H1 (cell line): Measurements from ENCODE around the gene KLHL41. TPM values are rescaled to one million over a fixed set of nuclear protein-coding genes. Genes with fewer than 3 reads are reported as not detected.
A peak's percentile ranks its signal among the peaks of the same experiment; 100 is the strongest.

ENCODE experiments used
- CTCF ChIA-PET: fragments of 300-600 bp; sonication (Branson Sonifier 250); formaldehyde crosslinking; loops from one replicate; lab custom pipeline; 2021; ENCODE audit not compliant: partially characterized antibody; lab: Charles Lee
- POLR2A ChIA-PET: fragments of 300-600 bp; sonication (Branson Sonifier 250); formaldehyde crosslinking; loops from one replicate; lab custom pipeline; 2021; ENCODE audit warnings: inconsistent platforms; ENCODE audit not compliant: partially characterized antibody; lab: Charles Lee
- DNase-seq, 2 experiments: peaks; one replicate each; pipeline versions ENCODE4 v3.0.0 to v3.0.0-alpha.2; 2010 to 2022; ENCODE audit warnings: low spot score in 2 of 2, low read depth in 1 of 2, mixed read lengths in 1 of 2
- FAIRE-seq: peaks from 2 replicates; lab custom pipeline; 2011; peaks lifted over from hg19 to GRCh38; lab: Jason Lieb, UNC
- H2AFZ ChIP-seq: 2 replicates; pipeline ENCODE4 v1.8.1; 2012; ENCODE audit warnings: low read length, inconsistent platforms
- H2AK5ac ChIP-seq: 2 replicates; pipeline ENCODE4 v1.6.1; 2013; ENCODE audit warnings: low read depth, low read length
- H2BK120ac ChIP-seq: replicated peaks from 2 replicates; pipeline ENCODE3; 2013; ENCODE audit warnings: low read depth, low read length, inconsistent platforms
- H2BK12ac ChIP-seq: 2 replicates; pipeline ENCODE4 v1.6.1; 2013; ENCODE audit warnings: low read depth, low read length
- H2BK15ac ChIP-seq: 2 replicates; pipeline ENCODE4 v1.6.1; 2013; ENCODE audit warnings: low read length
- H2BK20ac ChIP-seq: 2 replicates; pipeline ENCODE4 v1.6.1; 2013; ENCODE audit warnings: low read length
- H2BK5ac ChIP-seq: 2 replicates; pipeline ENCODE4 v1.6.1; 2013; ENCODE audit warnings: low read depth, low read length
- H3K14ac ChIP-seq: 2 replicates; pipeline ENCODE4 v1.6.1; 2013; ENCODE audit warnings: inconsistent platforms; ENCODE audit not compliant: insufficient read length
- H3K18ac ChIP-seq: 2 replicates; pipeline ENCODE4 v1.6.1; 2013; ENCODE audit warnings: low read length; ENCODE audit errors: extremely low read depth
- H3K23ac ChIP-seq: 2 replicates; pipeline ENCODE4 v1.6.1; 2013; ENCODE audit warnings: inconsistent platforms; ENCODE audit not compliant: insufficient read length
- H3K23me2 ChIP-seq: 2 replicates; pipeline ENCODE4 v1.6.1; 2013; ENCODE audit warnings: low read depth, low read length
- H3K27ac ChIP-seq: 2 replicates; pipeline ENCODE4 v1.6.1; 2011; ENCODE audit warnings: low read depth, low read length, inconsistent platforms
- H3K27me3 ChIP-seq, 4 experiments: replicated peaks in 1 of 4; 1 replicate in 1 of 4; 2 replicates in 3 of 4; pipeline versions ENCODE4 v1.6.1 to v1.8.1; 2011 to 2013; ENCODE audit warnings: low read length in 3 of 4, mild to moderate bottlenecking in 3 of 4, inconsistent platforms in 2 of 4, mixed read lengths in 2 of 4, moderate library complexity in 1 of 4; ENCODE audit not compliant: control insufficient read depth in 3 of 4, insufficient read depth in 3 of 4; ENCODE audit errors: extremely low read depth in 1 of 4
- H3K36me3 ChIP-seq, 4 experiments: 2 replicates each; pipeline versions ENCODE4 v1.6.1 to v1.8.1; 2011 to 2013; ENCODE audit warnings: mild to moderate bottlenecking in 4 of 4, low read length in 3 of 4, moderate library complexity in 2 of 4, control low read depth in 1 of 4, inconsistent platforms in 1 of 4; ENCODE audit not compliant: insufficient read depth in 4 of 4, control insufficient read depth in 2 of 4
- H3K4ac ChIP-seq: replicated peaks from 2 replicates; pipeline ENCODE3; 2013; ENCODE audit warnings: low read length, low read depth, mixed read lengths, inconsistent platforms; ENCODE audit not compliant: insufficient read length
- H3K4me1 ChIP-seq, 4 experiments: replicated peaks in 1 of 4; 1 replicate in 1 of 4; 2 replicates in 3 of 4; pipeline versions ENCODE4 v1.6.1 to v1.8.1; 2011 to 2013; ENCODE audit warnings: low read length in 3 of 4, inconsistent platforms in 2 of 4, mixed read lengths in 1 of 4; ENCODE audit not compliant: insufficient read depth in 4 of 4, control insufficient read depth in 3 of 4
- H3K4me2 ChIP-seq, 2 experiments: 2 replicates each; pipeline versions ENCODE4 v1.6.1 to v1.8.1; 2011 to 2013; ENCODE audit warnings: low read depth in 2 of 2, low read length in 2 of 2, control low read depth in 1 of 2, inconsistent platforms in 1 of 2, mild to moderate bottlenecking in 1 of 2; ENCODE audit not compliant: insufficient read depth in 1 of 2
- H3K4me3 ChIP-seq, 4 experiments: fragments of 200-600, 300-600 bp in 1 of 4; sonication (generic), shearing (Covaris generic), sonication (Bioruptor Twin) in 1 of 4; 2 replicates each; pipeline versions ENCODE4 v1.5.1 to v1.8.1; 2011 to 2016; ENCODE audit warnings: low read length in 4 of 4, low read depth in 3 of 4, control low read depth in 2 of 4, inconsistent platforms in 2 of 4, mild to moderate bottlenecking in 2 of 4, mixed read lengths in 1 of 4, moderate library complexity in 1 of 4; ENCODE audit not compliant: insufficient read depth in 2 of 4; ENCODE audit errors: extremely low read depth in 1 of 4
- H3K56ac ChIP-seq: replicated peaks from 2 replicates; pipeline ENCODE3; 2013; ENCODE audit warnings: low read depth, mild to moderate bottlenecking, mixed read lengths, low read length, inconsistent platforms; ENCODE audit not compliant: insufficient read length
- H3K79me1 ChIP-seq: 2 replicates; pipeline ENCODE4 v1.6.1; 2013; ENCODE audit warnings: low read depth, low read length, control low read depth
- H3K79me2 ChIP-seq, 2 experiments: 2 replicates each; pipeline versions ENCODE4 v1.6.1 to v1.8.1; 2012 to 2013; ENCODE audit warnings: low read length in 2 of 2, mild to moderate bottlenecking in 2 of 2, inconsistent platforms in 1 of 2; ENCODE audit not compliant: insufficient read depth in 2 of 2, control insufficient read depth in 1 of 2
- H3K9ac ChIP-seq, 4 experiments: replicated peaks in 1 of 4; 1 replicate in 1 of 4; 2 replicates in 3 of 4; pipeline versions ENCODE4 v1.6.1 to v1.8.1; 2011 to 2013; ENCODE audit warnings: low read depth in 3 of 4, low read length in 3 of 4, control low read depth in 2 of 4, mild to moderate bottlenecking in 2 of 4, moderate library complexity in 2 of 4, inconsistent platforms in 1 of 4; ENCODE audit errors: extremely low read depth in 1 of 4
- H3K9me3 ChIP-seq, 2 experiments: 2 replicates each; pipeline versions ENCODE4 v1.6.1 to v1.8.1; 2012 to 2013; ENCODE audit warnings: mild to moderate bottlenecking in 2 of 2, moderate library complexity in 2 of 2, control low read depth in 1 of 2, inconsistent platforms in 1 of 2, low read depth in 1 of 2, low read length in 1 of 2, mixed read lengths in 1 of 2; ENCODE audit not compliant: insufficient read depth in 2 of 2
- H4K20me1 ChIP-seq, 2 experiments: replicated peaks in 1 of 2; 2 replicates each; pipeline versions ENCODE3 to v1.8.1; 2011 to 2013; ENCODE audit warnings: inconsistent platforms in 2 of 2, low read length in 2 of 2, mild to moderate bottlenecking in 1 of 2; ENCODE audit not compliant: insufficient read depth in 2 of 2, control insufficient read depth in 1 of 2
- H4K5ac ChIP-seq: 2 replicates; pipeline ENCODE4 v1.6.1; 2013; ENCODE audit warnings: low read length, low read depth, mixed read lengths, inconsistent platforms; ENCODE audit not compliant: insufficient read length
- H4K8ac ChIP-seq: 2 replicates; pipeline ENCODE4 v1.8.0; 2013; ENCODE audit warnings: mild to moderate bottlenecking, moderate library complexity, low read length, inconsistent platforms; ENCODE audit not compliant: insufficient read depth; ENCODE audit errors: extremely low read depth
- H4K91ac ChIP-seq: replicated peaks from 2 replicates; pipeline ENCODE3; 2013; ENCODE audit warnings: low read length, mixed read lengths, inconsistent platforms; ENCODE audit not compliant: insufficient read length
- CHD2 ChIP-seq: IDR thresholded peaks from 2 replicates; pipeline ENCODE4 v1.6.1; 2012; ENCODE audit warnings: low read length, improper control_type of control experiment
- EGR1 ChIP-seq: IDR thresholded peaks from 2 replicates; pipeline ENCODE4 v1.6.1; 2011; ENCODE audit warnings: low read depth, low read length, borderline replicate concordance
- EP300 ChIP-seq, 2 experiments: IDR thresholded peaks; 1 replicate in 1 of 2; 2 replicates in 1 of 2; pipeline ENCODE4 v1.6.1; 2011 to 2012; ENCODE audit warnings: low read depth in 2 of 2, low read length in 2 of 2, mild to moderate bottlenecking in 2 of 2, borderline replicate concordance in 1 of 2, inconsistent platforms in 1 of 2, moderate library complexity in 1 of 2
- EZH2 ChIP-seq: fragments of 200-600 bp; sonication (generic); IDR thresholded peaks from 2 replicates; pipeline ENCODE4 v1.7.1; 2012; ENCODE audit warnings: low read depth, mild to moderate bottlenecking, moderate library complexity, low read length, inconsistent platforms; ENCODE audit not compliant: severe bottlenecking
- HDAC2 ChIP-seq, 2 experiments: fragments of 300-600 bp in 1 of 2; sonication (generic) in 1 of 2; IDR thresholded peaks; 2 replicates each; pipeline ENCODE4 v1.6.1; 2011 to 2012; ENCODE audit warnings: low read depth in 2 of 2, low read length in 2 of 2, mild to moderate bottlenecking in 2 of 2, moderate library complexity in 2 of 2, borderline replicate concordance in 1 of 2, inconsistent platforms in 1 of 2
- KDM5A ChIP-seq: fragments of 200-600 bp; IDR thresholded peaks from 2 replicates; pipeline ENCODE4 v1.7.1; 2012; ENCODE audit warnings: mild to moderate bottlenecking, low read length, inconsistent platforms, mixed read lengths
- PHF8 ChIP-seq: fragments of 200-600 bp; sonication (generic); conservative IDR thresholded peaks from 2 replicates; pipeline ENCODE4 v1.7.1; 2012; ENCODE audit warnings: low read depth, mild to moderate bottlenecking, inconsistent platforms, low read length, moderate library complexity
- POLR2A ChIP-seq, 2 experiments: IDR thresholded peaks; 1 replicate in 1 of 2; 2 replicates in 1 of 2; pipeline ENCODE4 v1.6.1; 2011; ENCODE audit warnings: low read depth in 2 of 2, low read length in 2 of 2, mild to moderate bottlenecking in 2 of 2; ENCODE audit errors: control extremely low read depth in 1 of 2
- POU5F1 ChIP-seq: IDR thresholded peaks from 2 replicates; pipeline ENCODE4 v1.6.1; 2011; ENCODE audit warnings: low read depth, mild to moderate bottlenecking, low read length, moderate library complexity
- SAP30 ChIP-seq: fragments of 300-600 bp; sonication (generic); IDR thresholded peaks from 2 replicates; pipeline ENCODE4 v1.7.1; 2012; ENCODE audit warnings: low read length, moderate library complexity, mild to moderate bottlenecking, inconsistent platforms; ENCODE audit not compliant: insufficient read depth, insufficient replicate concordance
- ZNF274 ChIP-seq: IDR thresholded peaks from 2 replicates; pipeline ENCODE4 v1.7.0; 2012; ENCODE audit warnings: low read length, borderline replicate concordance; ENCODE audit errors: extremely low read depth
- WGBS, 2 experiments: shearing (Covaris generic) in 1 of 2; methylation state at CpG; one replicate each; pipeline versions ENCODE4 v1.1.6 to v1.1.7; 2013 to 2015; ENCODE audit warnings: low lambda C conversion rate in 2 of 2, mixed read lengths in 2 of 2, inconsistent platforms in 1 of 2, low coverage in 1 of 2, missing lambda C conversion rate in 1 of 2; ENCODE audit not compliant: insufficient replicate concordance in 2 of 2, insufficient coverage in 1 of 2, insufficient read length in 1 of 2; ENCODE audit errors: extremely low coverage in 1 of 2, missing lambda C conversion rate in 1 of 2; 5-methylcytosine and 5-hydroxymethylcytosine counted together
- polyA plus RNA-seq, 7 experiments: library from polyadenylated mRNA; depleted of rRNA in 3 of 7; stranded (reverse) in 5 of 7; unstranded in 2 of 7; fragments of >200 nt in 5 of 7; fragments of 200-250 nt in 2 of 7; gene quantifications; 1 replicate in 5 of 7; 2 replicates in 1 of 7; 4 replicates in 1 of 7; pipeline versions ENCODE4 v1.2.1 to v1.2.3, GENCODE V29; 2011 to 2013; ENCODE audit warnings: missing spikeins in 2 of 7, mixed read lengths in 2 of 7
- total RNA-seq: library from RNA; stranded (reverse); fragmentation: NEBNext Ultra II Directional; extraction: Animal tissue kit (Norgen Biotek cat#: 25700); gene quantifications from 2 replicates; pipeline ENCODE4 v1.2.1, GENCODE V29; 2021

KLHL41 gene
- total and polyA plus RNA-seq, 2 of the 8 experiments (the other 6 are each of a cell fraction or from before 2014, with no cell fraction given): not detected

DNA sequence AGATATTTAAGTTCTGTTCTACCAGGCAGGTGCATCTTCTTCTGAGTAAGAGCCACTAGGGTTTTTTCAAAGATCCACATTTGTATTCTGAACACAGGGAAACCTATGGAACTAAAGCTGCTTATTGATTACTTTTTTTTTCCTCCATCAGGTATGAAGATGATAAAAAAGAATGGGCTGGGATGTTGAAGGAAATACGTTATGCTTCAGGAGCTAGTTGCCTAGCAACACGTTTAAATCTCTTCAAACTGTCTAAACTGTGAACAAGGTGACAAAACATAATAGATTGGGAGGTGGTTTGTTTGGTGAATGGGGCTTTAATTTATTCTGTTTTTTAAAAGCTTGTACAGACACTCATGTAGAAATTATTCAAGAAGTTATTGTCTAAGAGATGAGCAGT is 15.9 kb downstream of the KLHL41 start:
- no peak overlapping the region for H4K91ac ChIP-seq
- no peaks in the 10 kb centered on the region for H3K27me3 ChIP-seq
- no peak overlapping the region for H3K18ac ChIP-seq
- H2BK20ac ChIP-seq: no peak overlapping the region
- H3K4me3 ChIP-seq: no peak overlapping the region
- no peak overlapping the region for H2BK15ac ChIP-seq
- POLR2A ChIA-PET: no interaction called here
- H3K9me3 ChIP-seq: no peaks in the 10 kb centered on the region
- H4K5ac ChIP-seq: no peak overlapping the region
- no peaks in the 10 kb centered on the region for H4K20me1 ChIP-seq
- 86% methylated on average over 2 of the region's 2 CpGs; no CpG with 5 or more reads in 1 of the 2 experiments for WGBS, 2 experiments
- TF ChIP-seq HDAC2 (IDR thresholded peaks at IDR 0.05; ENCODE audit: borderline replicate concordance in 1 of 2, low read depth in 2 of 2, low read length in 2 of 2) (no peak), EP300 (IDR thresholded peaks at IDR 0.05; ENCODE audit: borderline replicate concordance in 1 of 2, low read depth in 2 of 2, low read length in 2 of 2) (no peak), KDM5A (no peak), SAP30 (no peak), EGR1 (no peak), POLR2A (IDR thresholded peaks at IDR 0.05; ENCODE audit: control extremely low read depth in 1 of 2, low read depth in 2 of 2, low read length in 2 of 2) (no peak), ZNF274 (no peak), PHF8 (no peak), POU5F1 (no peak), CHD2 (no peak), EZH2 (no peak)
- no peak overlapping the region for H3K56ac ChIP-seq
- no peak overlapping the region for H4K8ac ChIP-seq
- H3K4me1 ChIP-seq: no peaks in the 10 kb centered on the region
- H3K4me2 ChIP-seq: no peak overlapping the region
- DNase-seq (no peak), FAIRE-seq (no peak)
- H2BK120ac ChIP-seq: no peak overlapping the region
- CTCF ChIA-PET: interaction anchor here (1.3 to 1.6 kb wide), 2 partner anchors 8 to 11 kb away, joined by 3 read pairs; no protein-coding TSS in a partner anchor
- H3K27ac ChIP-seq: no peak overlapping the region
- no peaks in the 10 kb centered on the region for H3K23me2 ChIP-seq
- peak overlapping the region in 1 of 4 experiments; percentile 34; a peak in 1 of 7 replicates for H3K9ac ChIP-seq
- no peak overlapping the region for H2BK5ac ChIP-seq
- no peak overlapping the region for H3K4ac ChIP-seq
- H3K23ac ChIP-seq: no peak overlapping the region
- H2AK5ac ChIP-seq: no peak overlapping the region
- no peak overlapping the region for H2AFZ ChIP-seq
- peaks cover 0 to 8% (median 1%) of the 10 kb centered on the region in 4 experiments; a peak in 3 of 8 replicates for H3K36me3 ChIP-seq
- H3K79me2 ChIP-seq: no peaks in the 10 kb centered on the region
- no peaks in the 10 kb centered on the region for H3K79me1 ChIP-seq
- no peak overlapping the region for H3K14ac ChIP-seq
- no peak overlapping the region for H2BK12ac ChIP-seq
